ENCODE results near the gene SLC5A1.

GRCh38 chr22:32080904-32081303 lies 37.8 kb downstream of the SLC5A1 start:
- TF ChIP-seq CTCF (conservative IDR thresholded peaks at IDR 0.05; ENCODE audit: low read depth in 2 of 2) (peak; percentile 91 to 96), EZH2 (IDR thresholded peaks at IDR 0.05; ENCODE audit: low read depth, unreplicated experiment) (no peak), JUNB (IDR thresholded peaks at IDR 0.05; ENCODE audit: unreplicated experiment) (no peak), EZH2phosphoT487 (IDR thresholded peaks at IDR 0.05; ENCODE audit: unreplicated experiment) (no peak), POLR2AphosphoS5 (IDR thresholded peaks at IDR 0.05; ENCODE audit: low read depth) (no peak), REST (IDR thresholded peaks at IDR 0.05; ENCODE audit: unreplicated experiment) (no peak), CREB1 (CRISPR knock-in tag; IDR thresholded peaks at IDR 0.05; ENCODE audit: low read depth) (no peak), ETS1 (IDR thresholded peaks at IDR 0.05) (no peak), NANOG (IDR thresholded peaks at IDR 0.05; ENCODE audit: borderline replicate concordance) (no peak), ZNF331 (CRISPR knock-in tag; IDR thresholded peaks at IDR 0.05; ENCODE audit: low read depth) (no peak)

Measured in GM23338 (cell line).